Measurements from ENCODE around the gene CHD9.

Gene CHD9

GRCh38 chr16:53290520-53290919, 235.7 kb downstream of the CHD9 start:
- H3F3A ChIP-seq (ENCODE audit: insufficient read depth) = no peaks in the 10 kb centered on the region
- H2AFZ ChIP-seq (ENCODE audit: low read depth, low read length, severe bottlenecking) = no peak overlapping the region
- peaks cover 39% of the 10 kb centered on the region for H3K36me3 ChIP-seq (ENCODE audit: low read length)
- no peak overlapping the region for H3K27ac ChIP-seq (ENCODE audit: low read depth, low read length)
- no peak overlapping the region for H3K9ac ChIP-seq (ENCODE audit: low read length)
- no peaks in the 10 kb centered on the region for H3K27me3 ChIP-seq (ENCODE audit: low read length)
- H4K20me1 ChIP-seq (ENCODE audit: low read depth, low read length) = no peaks in the 10 kb centered on the region
- H3K9me2 ChIP-seq (replicated peaks; ENCODE audit: insufficient read depth, low read length) = no peaks in the 10 kb centered on the region
- no peak overlapping the region for H3K4me3 ChIP-seq (ENCODE audit: insufficient read depth, low read length, poor library complexity, severe bottlenecking)
- TF ChIP-seq CTCF (IDR thresholded peaks at IDR 0.05; ENCODE audit: insufficient read depth, low read length, poor library complexity, severe bottlenecking) = no peak
- TF ChIP-seq EZH2phosphoT487 (conservative IDR thresholded peaks at IDR 0.05; ENCODE audit: low read length) = no peak
- H3K9me3 ChIP-seq (ENCODE audit: insufficient read depth, low read length) = no peaks in the 10 kb centered on the region
- H3K79me2 ChIP-seq (ENCODE audit: insufficient read depth, low read length) = no peaks in the 10 kb centered on the region
- no peak overlapping the region for H3K4me2 ChIP-seq (ENCODE audit: low read depth, low read length, poor library complexity, severe bottlenecking)

GRCh38 chr16:53291757-53292392, 237.1 kb downstream of the CHD9 start:
- H3K27ac ChIP-seq (ENCODE audit: low read depth, low read length) = no peak overlapping the region

GRCh38 chr16:53297477-53297876, 242.7 kb downstream of the CHD9 start:
- Histone ChIP-seq H2AFZ (ENCODE audit: low read depth, low read length, severe bottlenecking) (no peak overlapping the region), H3K36me3 (ENCODE audit: low read length) (peaks cover 24% of the 10 kb centered on the region; the same call in 1 of the 2 replicates), H3K9me3 (ENCODE audit: insufficient read depth, low read length) (no peaks in the 10 kb centered on the region), H3F3A (ENCODE audit: insufficient read depth) (no peaks in the 10 kb centered on the region), H3K4me3 (ENCODE audit: insufficient read depth, low read length, poor library complexity, severe bottlenecking) (no peak overlapping the region), H3K79me2 (ENCODE audit: insufficient read depth, low read length) (no peaks in the 10 kb centered on the region), H3K27me3 (ENCODE audit: low read length) (no peaks in the 10 kb centered on the region), H3K4me2 (ENCODE audit: low read depth, low read length, poor library complexity, severe bottlenecking) (no peak overlapping the region), H3K27ac (ENCODE audit: low read depth, low read length) (no peak overlapping the region), H3K9ac (ENCODE audit: low read length) (no peak overlapping the region), H3K9me2 (replicated peaks; ENCODE audit: insufficient read depth, low read length) (no peaks in the 10 kb centered on the region), H4K20me1 (ENCODE audit: low read depth, low read length) (no peaks in the 10 kb centered on the region)
- no peak for TF ChIP-seq EZH2phosphoT487 (conservative IDR thresholded peaks at IDR 0.05; ENCODE audit: low read length)

More at GRCh38 chr16:53291757-53292392, 237.1 kb downstream of the CHD9 start:
- no peaks in the 10 kb centered on the region for H3K79me2 ChIP-seq (ENCODE audit: insufficient read depth, low read length)
- H3K4me2 ChIP-seq (ENCODE audit: low read depth, low read length, poor library complexity, severe bottlenecking) = no peak overlapping the region
- H3K27me3 ChIP-seq (ENCODE audit: low read length) = no peaks in the 10 kb centered on the region
- no peaks in the 10 kb centered on the region for H3K9me3 ChIP-seq (ENCODE audit: insufficient read depth, low read length)
- no peaks in the 10 kb centered on the region for H4K20me1 ChIP-seq (ENCODE audit: low read depth, low read length)
- no peak overlapping the region for H2AFZ ChIP-seq (ENCODE audit: low read depth, low read length, severe bottlenecking)
- H3K4me3 ChIP-seq (ENCODE audit: insufficient read depth, low read length, poor library complexity, severe bottlenecking) = no peak overlapping the region
- peaks cover 30% of the 10 kb centered on the region for H3K36me3 ChIP-seq (ENCODE audit: low read length)
- H3F3A ChIP-seq (ENCODE audit: insufficient read depth) = no peaks in the 10 kb centered on the region
- H3K9me2 ChIP-seq (replicated peaks; ENCODE audit: insufficient read depth, low read length) = no peaks in the 10 kb centered on the region
- H3K9ac ChIP-seq (ENCODE audit: low read length) = no peak overlapping the region
- TF ChIP-seq EZH2phosphoT487 (conservative IDR thresholded peaks at IDR 0.05; ENCODE audit: low read length) = no peak
- TF ChIP-seq CTCF (IDR thresholded peaks at IDR 0.05; ENCODE audit: insufficient read depth, low read length, poor library complexity, severe bottlenecking) = no peak

- Histone ChIP-seq H3F3A (ENCODE audit: insufficient read depth) (no peaks in the 10 kb centered on the region), H3K4me3 (ENCODE audit: insufficient read depth, low read length, poor library complexity, severe bottlenecking) (no peak overlapping the region), H3K79me2 (ENCODE audit: insufficient read depth, low read length) (no peaks in the 10 kb centered on the region), H3K27me3 (ENCODE audit: low read length) (no peaks in the 10 kb centered on the region), H3K36me3 (ENCODE audit: low read length) (peaks cover 24% of the 10 kb centered on the region; the same call in 1 of the 2 replicates), H4K20me1 (ENCODE audit: low read depth, low read length) (no peaks in the 10 kb centered on the region), H3K27ac (ENCODE audit: low read depth, low read length) (no peak overlapping the region), H3K9ac (ENCODE audit: low read length) (no peak overlapping the region), H3K9me3 (ENCODE audit: insufficient read depth, low read length) (no peaks in the 10 kb centered on the region), H3K9me2 (replicated peaks; ENCODE audit: insufficient read depth, low read length) (no peaks in the 10 kb centered on the region), H3K4me2 (ENCODE audit: low read depth, low read length, poor library complexity, severe bottlenecking) (no peak overlapping the region), H2AFZ (ENCODE audit: low read depth, low read length, severe bottlenecking) (no peak overlapping the region)
- TF ChIP-seq CTCF (IDR thresholded peaks at IDR 0.05; ENCODE audit: insufficient read depth, low read length, poor library complexity, severe bottlenecking) = no peak
- no peak for TF ChIP-seq EZH2phosphoT487 (conservative IDR thresholded peaks at IDR 0.05; ENCODE audit: low read length)
Measured at GRCh38 chr16:53304334-53304733, 249.5 kb downstream of the CHD9 start.
